A549 (cell line): Measurements from ENCODE around the gene JHY. TPM values are rescaled to one million over a fixed set of nuclear protein-coding genes. Genes with fewer than 3 reads are reported as not detected.

ENCODE experiments used
- ATAC-seq, 2 experiments: fragments of 200-7000 bp in 1 of 2; fragments of >200 bp in 1 of 2; cut with Nextera tagmentation in 1 of 2; cut with Tn5 transposase in 1 of 2; 3 replicates each; pipeline versions ENCODE4 v1.8.0 to v1.9.1; 2018 to 2020; ENCODE audit warnings: mild to moderate bottlenecking in 1 of 2, moderate library complexity in 1 of 2
- CTCF ChIA-PET: fragments of 300-600 bp; sonication (Branson Sonifier 250); formaldehyde crosslinking; extraction: SDS; loops from one replicate; lab custom pipeline; 2021; ENCODE audit warnings: antibody characterized with exemption, inconsistent platforms; lab: Yijun Ruan, JAX
- POLR2A ChIA-PET: fragments of 350-600 bp; formaldehyde crosslinking; extraction: SDS; loops from one replicate; lab custom pipeline; 2021; ENCODE audit warnings: antibody characterized with exemption, inconsistent platforms; lab: Yijun Ruan, JAX
- DNase-seq, 2 experiments: peaks; one replicate each; pipeline versions ENCODE4 v3.0.0 to v3.0.0-alpha.2; 2011 to 2016; ENCODE audit warnings: low read depth in 1 of 2, low spot score in 1 of 2
- FAIRE-seq: peaks from 2 replicates; lab custom pipeline; 2011; peaks lifted over from hg19 to GRCh38; lab: Jason Lieb, UNC
- H3K27ac ChIP-seq, 2 experiments: fragments of >200 bp; sonication (Bioruptor Twin); formaldehyde crosslinking; 3 replicates each; pipeline ENCODE4 v1.5.1; 2016 to 2017
- H3K4me1 ChIP-seq: fragments of >200 bp; sonication (Bioruptor Twin); formaldehyde crosslinking; 3 replicates; pipeline ENCODE4 v1.6.1; 2016
- H3K4me2 ChIP-seq: fragments of >200 bp; sonication (Bioruptor Twin); formaldehyde crosslinking; 3 replicates; pipeline ENCODE4 v1.6.1; 2016
- H3K4me3 ChIP-seq: fragments of >200 bp; sonication (Bioruptor Twin); formaldehyde crosslinking; 3 replicates; pipeline ENCODE4 v1.5.1; 2016
- H3K9me3 ChIP-seq: fragments of >200 bp; sonication (Bioruptor Twin); formaldehyde crosslinking; 3 replicates; pipeline ENCODE4 v1.6.1; 2016
- ATOH8 ChIP-seq: fragments of 250-450 bp; sonication (Bioruptor Pico); IDR thresholded peaks from 2 replicates; pipeline ENCODE4 v1.5.0; 2020; ENCODE audit warnings: low read depth, mild to moderate bottlenecking, moderate library complexity
- BHLHE40 ChIP-seq: IDR thresholded peaks from 2 replicates; pipeline ENCODE4 v1.6.1; 2012; ENCODE audit warnings: low read depth, low read length, inconsistent platforms
- CBX8 ChIP-seq: fragments of 200-600 bp; sonication (generic); IDR thresholded peaks from 2 replicates; pipeline ENCODE4 v1.6.1; 2016
- CEBPB ChIP-seq, 2 experiments: fragments of >200 bp in 1 of 2; sonication (Bioruptor Twin) in 1 of 2; formaldehyde crosslinking in 1 of 2; IDR thresholded peaks; 2 replicates each; pipeline ENCODE4 v1.6.1; 2012 to 2016
- CHD2 ChIP-seq: fragments of 150-350 bp; IDR thresholded peaks from 2 replicates; pipeline ENCODE4 v1.6.1; 2014; ENCODE audit warnings: low read length; ENCODE audit not compliant: partially characterized antibody
- CHD4 ChIP-seq: fragments of 200-600 bp; sonication (generic); IDR thresholded peaks from 2 replicates; pipeline ENCODE4 v1.6.1; 2016; ENCODE audit warnings: antibody characterized with exemption, mild to moderate bottlenecking, borderline replicate concordance
- EHF ChIP-seq: fragments of 250-450 bp; sonication (Bioruptor Pico); IDR thresholded peaks from 2 replicates; pipeline ENCODE4 v1.5.0; 2020; ENCODE audit warnings: mild to moderate bottlenecking
- FOXS1 ChIP-seq: fragments of 250-450 bp; sonication (Bioruptor Pico); IDR thresholded peaks from 2 replicates; pipeline ENCODE4 v1.5.0; 2020; ENCODE audit warnings: mild to moderate bottlenecking, moderate library complexity
- HDAC2 ChIP-seq: fragments of 200-600 bp; sonication (generic); IDR thresholded peaks from 2 replicates; pipeline ENCODE4 v1.6.1; 2016
- JUNB ChIP-seq: fragments of >200 bp; sonication (Bioruptor Twin); formaldehyde crosslinking; IDR thresholded peaks from 2 replicates; pipeline ENCODE4 v1.6.1; 2016
- KDM1A ChIP-seq: fragments of 200-600 bp; sonication (generic); IDR thresholded peaks from 2 replicates; pipeline ENCODE4 v1.6.1; 2016; ENCODE audit warnings: low read depth, mild to moderate bottlenecking
- KDM5A ChIP-seq: fragments of 200-600 bp; sonication (generic); IDR thresholded peaks from 2 replicates; pipeline ENCODE4 v1.6.1; 2016; ENCODE audit warnings: antibody characterized with exemption, mild to moderate bottlenecking
- MAFK ChIP-seq: fragments of 450-650 bp; IDR thresholded peaks from 2 replicates; pipeline ENCODE4 v1.6.1; 2014; ENCODE audit not compliant: partially characterized antibody
- MAZ ChIP-seq: fragments of 150-350 bp; IDR thresholded peaks from 2 replicates; pipeline ENCODE4 v1.6.1; 2014; ENCODE audit warnings: antibody characterized with exemption, low read depth, low read length, borderline replicate concordance
- PHF8 ChIP-seq: fragments of 200-600 bp; sonication (generic); IDR thresholded peaks from 2 replicates; pipeline ENCODE4 v1.6.1; 2016; ENCODE audit warnings: low read depth, mild to moderate bottlenecking, antibody characterized with exemption, moderate library complexity, borderline replicate concordance
- POLR2A ChIP-seq: IDR thresholded peaks from 2 replicates; pipeline ENCODE4 v1.6.1; 2012; ENCODE audit warnings: mild to moderate bottlenecking, low read length
- POLR2AphosphoS2 ChIP-seq: conservative IDR thresholded peaks from 2 replicates; pipeline ENCODE4 v1.6.1; 2012; ENCODE audit warnings: low read length, improper control_type of control experiment, inconsistent platforms
- RAD21 ChIP-seq, 2 experiments: fragments of >200 bp in 1 of 2; sonication (Bioruptor Twin) in 1 of 2; formaldehyde crosslinking in 1 of 2; IDR thresholded peaks in 1 of 2; conservative IDR thresholded peaks in 1 of 2; 2 replicates in 1 of 2; 3 replicates in 1 of 2; pipeline ENCODE4 v1.6.1; 2012 to 2018; ENCODE audit warnings: inconsistent platforms in 1 of 2
- RCOR1 ChIP-seq: fragments of 150-350 bp; IDR thresholded peaks from 2 replicates; pipeline ENCODE4 v1.6.1; 2014; ENCODE audit warnings: antibody characterized with exemption, low read length, low read depth
- REST ChIP-seq: fragments of 200-600 bp; sonication (generic); IDR thresholded peaks from 2 replicates; pipeline ENCODE4 v1.6.1; 2016; ENCODE audit warnings: antibody characterized with exemption, mild to moderate bottlenecking, moderate library complexity
- RFX5 ChIP-seq: fragments of 450-650 bp; IDR thresholded peaks from 2 replicates; pipeline ENCODE4 v1.7.1; 2014; ENCODE audit warnings: antibody characterized with exemption, mild to moderate bottlenecking, moderate library complexity
- RNF2 ChIP-seq: fragments of 200-600 bp; sonication (generic); IDR thresholded peaks from 2 replicates; pipeline ENCODE4 v1.6.1; 2016; ENCODE audit warnings: low read depth, mild to moderate bottlenecking, antibody characterized with exemption, moderate library complexity, borderline replicate concordance
- SREBF2 ChIP-seq: fragments of 450-650 bp; IDR thresholded peaks from 2 replicates; pipeline ENCODE4 v1.6.1; 2014; ENCODE audit warnings: mild to moderate bottlenecking, moderate library complexity
- TP53 ChIP-seq: fragments of 250-450 bp; sonication (Bioruptor Pico); IDR thresholded peaks from 2 replicates; pipeline ENCODE4 v1.5.0; 2021; ENCODE audit warnings: mild to moderate bottlenecking, moderate library complexity
- WGBS: methylation state at CpG from one replicate; pipeline ENCODE4 v1.1.6; 2017; ENCODE audit errors: missing lambda C conversion rate; 5-methylcytosine and 5-hydroxymethylcytosine counted together
- polyA plus RNA-seq, 4 experiments: library from polyadenylated mRNA; depleted of rRNA in 3 of 4; stranded (reverse); fragments of >200 nt; fragmentation: RNase III in 1 of 4; extraction: RNeasy Plus Mini Kit Qiagen cat#74134 plus additional on column Dnase treatment in 1 of 4; gene quantifications; 2 replicates in 3 of 4; 3 replicates in 1 of 4; pipeline ENCODE4 v1.2.3, GENCODE V29; 2011 to 2017
- TF ChIP-seq, protein P1 (sequence below): fragments of 250-450 bp; sonication (Bioruptor Pico); IDR thresholded peaks from 2 replicates; pipeline ENCODE4 v1.5.0; 2021; ENCODE audit warnings: mild to moderate bottlenecking, moderate library complexity, borderline replicate concordance
- TF ChIP-seq, protein P2 (sequence below): IDR thresholded peaks from 2 replicates; pipeline ENCODE4 v1.6.1; 2012; ENCODE audit warnings: low read depth, borderline replicate concordance

Gene JHY
- polyA plus RNA-seq, 2 of the 4 experiments (the other 2 are of a cell fraction), result 3.4 to 6.9 TPM

GRCh38 chr11:122917311-122917710, 34.8 kb downstream of the JHY start:
- Histone ChIP-seq H3K9me3 (no peaks in the 10 kb centered on the region), H3K4me2 (no peak overlapping the region), H3K4me3 (no peak overlapping the region), H3K27ac (no peak overlapping the region), H3K4me1 (0 out of 3 replicates have a peak, but pooled peaks cover 3% of the 10 kb centered on the region)
- CTCF ChIA-PET, result interaction anchor here (0.7 to 0.8 kb wide), 3 partner anchors 104 to 337 kb away, joined by 3 to 4 read pairs (median 3); no protein-coding TSS in a partner anchor
- POLR2A ChIA-PET, result no interaction called here
- FAIRE-seq (no peak), DNase-seq (no peak), ATAC-seq (no peak)
- WGBS, result 76% methylated on average over 1 of the region's 1 CpG
- TF ChIP-seq RFX5 (no peak), KDM1A (no peak), RNF2 (no peak), HDAC2 (no peak), CBX8 (no peak), RCOR1 (no peak), JUNB (no peak), BHLHE40 (no peak), FOXS1 (CRISPR knock-in tag) (no peak), REST (no peak), MAZ (no peak), CHD2 (no peak), MAFK (no peak)
- TF ChIP-seq, protein P1, sequence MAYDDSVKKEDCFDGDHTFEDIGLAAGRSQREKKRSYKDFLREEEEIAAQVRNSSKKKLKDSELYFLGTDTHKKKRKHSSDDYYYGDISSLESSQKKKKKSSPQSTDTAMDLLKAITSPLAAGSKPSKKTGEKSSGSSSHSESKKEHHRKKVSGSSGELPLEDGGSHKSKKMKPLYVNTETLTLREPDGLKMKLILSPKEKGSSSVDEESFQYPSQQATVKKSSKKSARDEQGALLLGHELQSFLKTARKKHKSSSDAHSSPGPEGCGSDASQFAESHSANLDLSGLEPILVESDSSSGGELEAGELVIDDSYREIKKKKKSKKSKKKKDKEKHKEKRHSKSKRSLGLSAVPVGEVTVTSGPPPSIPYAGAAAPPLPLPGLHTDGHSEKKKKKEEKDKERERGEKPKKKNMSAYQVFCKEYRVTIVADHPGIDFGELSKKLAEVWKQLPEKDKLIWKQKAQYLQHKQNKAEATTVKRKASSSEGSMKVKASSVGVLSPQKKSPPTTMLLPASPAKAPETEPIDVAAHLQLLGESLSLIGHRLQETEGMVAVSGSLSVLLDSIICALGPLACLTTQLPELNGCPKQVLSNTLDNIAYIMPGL (CRISPR knock-in tag), result no peak
- TF ChIP-seq, protein P2, sequence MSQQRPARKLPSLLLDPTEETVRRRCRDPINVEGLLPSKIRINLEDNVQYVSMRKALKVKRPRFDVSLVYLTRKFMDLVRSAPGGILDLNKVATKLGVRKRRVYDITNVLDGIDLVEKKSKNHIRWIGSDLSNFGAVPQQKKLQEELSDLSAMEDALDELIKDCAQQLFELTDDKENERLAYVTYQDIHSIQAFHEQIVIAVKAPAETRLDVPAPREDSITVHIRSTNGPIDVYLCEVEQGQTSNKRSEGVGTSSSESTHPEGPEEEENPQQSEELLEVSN, result no peak

GRCh38 chr11:122918734-122919133, 36.2 kb downstream of the JHY start:
- ChIA-PET CTCF (no interaction called here), POLR2A (no interaction called here)
- WGBS, result 89% methylated on average over 7 of the region's 7 CpGs
- H3K4me2 ChIP-seq, result no peak overlapping the region
- H3K9me3 ChIP-seq, result no peaks in the 10 kb centered on the region
- DNase-seq (no peak), FAIRE-seq (no peak), ATAC-seq (no peak)
- 0 out of 3 replicates have a peak, but pooled peaks cover 7% of the 10 kb centered on the region for H3K4me1 ChIP-seq
- TF ChIP-seq PHF8 (no peak), CEBPB (IDR thresholded peaks at IDR 0.05) (no peak), CHD4 (no peak), SREBF2 (no peak), POLR2AphosphoS2 (no peak), ATOH8 (CRISPR knock-in tag) (no peak), KDM5A (no peak), EHF (no peak), JUNB (no peak), POLR2A (no peak), MAZ (no peak), RAD21 (conservative IDR thresholded peaks at IDR 0.05 in 1 of 2, IDR thresholded peaks at IDR 0.05 in 1 of 2) (no peak), REST (no peak), MAFK (no peak), TP53 (CRISPR knock-in tag) (no peak)
- TF ChIP-seq, protein P2, result no peak
- H3K4me3 ChIP-seq, result no peak overlapping the region
- no peak overlapping the region for H3K27ac ChIP-seq
